ENCODE data around the gene MYRIP.

DNA sequence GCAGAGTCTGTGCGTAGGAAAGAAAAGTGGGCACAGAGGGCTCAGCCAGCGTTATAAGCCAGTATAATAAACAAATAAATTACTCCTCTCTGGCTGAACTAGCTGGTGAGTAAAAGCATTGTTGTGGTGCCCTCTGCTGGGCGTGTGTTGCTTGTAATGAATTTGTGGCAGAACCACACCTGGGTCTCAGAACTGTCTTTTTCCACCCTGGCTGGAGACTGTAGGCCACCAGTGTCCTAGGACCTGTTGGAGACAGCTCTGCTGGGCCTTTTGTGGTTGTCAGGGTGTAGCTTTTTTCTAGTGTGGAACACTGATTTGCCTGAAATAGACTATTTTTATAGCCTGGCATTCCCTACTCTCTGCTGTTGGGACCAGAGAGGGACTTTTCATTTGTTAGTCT lies 369.6 kb downstream of the MYRIP start:
- TF ChIP-seq, protein P1, sequence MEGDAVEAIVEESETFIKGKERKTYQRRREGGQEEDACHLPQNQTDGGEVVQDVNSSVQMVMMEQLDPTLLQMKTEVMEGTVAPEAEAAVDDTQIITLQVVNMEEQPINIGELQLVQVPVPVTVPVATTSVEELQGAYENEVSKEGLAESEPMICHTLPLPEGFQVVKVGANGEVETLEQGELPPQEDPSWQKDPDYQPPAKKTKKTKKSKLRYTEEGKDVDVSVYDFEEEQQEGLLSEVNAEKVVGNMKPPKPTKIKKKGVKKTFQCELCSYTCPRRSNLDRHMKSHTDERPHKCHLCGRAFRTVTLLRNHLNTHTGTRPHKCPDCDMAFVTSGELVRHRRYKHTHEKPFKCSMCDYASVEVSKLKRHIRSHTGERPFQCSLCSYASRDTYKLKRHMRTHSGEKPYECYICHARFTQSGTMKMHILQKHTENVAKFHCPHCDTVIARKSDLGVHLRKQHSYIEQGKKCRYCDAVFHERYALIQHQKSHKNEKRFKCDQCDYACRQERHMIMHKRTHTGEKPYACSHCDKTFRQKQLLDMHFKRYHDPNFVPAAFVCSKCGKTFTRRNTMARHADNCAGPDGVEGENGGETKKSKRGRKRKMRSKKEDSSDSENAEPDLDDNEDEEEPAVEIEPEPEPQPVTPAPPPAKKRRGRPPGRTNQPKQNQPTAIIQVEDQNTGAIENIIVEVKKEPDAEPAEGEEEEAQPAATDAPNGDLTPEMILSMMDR (IDR thresholded peaks at IDR 0.05) = peak; percentile 59 to 88 (median 78)
- TF ChIP-seq POLR2A (IDR thresholded peaks at IDR 0.05) = no peak
